GM06990 (cell line): ENCODE results near the gene KCNG3.

ENCODE experiments used
- DNase-seq: peaks from one replicate; pipeline ENCODE4 v3.0.0-alpha.2; 2011; ENCODE audit not compliant: insufficient read length; ENCODE audit errors: extremely low read depth
- H3K27me3 ChIP-seq: replicated peaks from 2 replicates; pipeline ENCODE4 v1.6.0; 2011; ENCODE audit warnings: low read length; ENCODE audit not compliant: control insufficient read depth, insufficient read depth
- H3K36me3 ChIP-seq: 2 replicates; pipeline ENCODE4 v1.5.1; 2011; ENCODE audit warnings: low read length; ENCODE audit not compliant: control insufficient read depth, insufficient read depth
- H3K4me3 ChIP-seq: replicated peaks from 2 replicates; pipeline ENCODE4 v1.5.1; 2011; ENCODE audit warnings: low read depth, mild to moderate bottlenecking, control low read depth, low read length
- CTCF ChIP-seq: IDR thresholded peaks from 2 replicates; pipeline ENCODE4 v1.5.1; 2011; ENCODE audit warnings: low read length, control low read depth, mild to moderate bottlenecking, inconsistent platforms; ENCODE audit not compliant: insufficient read depth, poor library complexity, severe bottlenecking

Gene KCNG3, protein sequence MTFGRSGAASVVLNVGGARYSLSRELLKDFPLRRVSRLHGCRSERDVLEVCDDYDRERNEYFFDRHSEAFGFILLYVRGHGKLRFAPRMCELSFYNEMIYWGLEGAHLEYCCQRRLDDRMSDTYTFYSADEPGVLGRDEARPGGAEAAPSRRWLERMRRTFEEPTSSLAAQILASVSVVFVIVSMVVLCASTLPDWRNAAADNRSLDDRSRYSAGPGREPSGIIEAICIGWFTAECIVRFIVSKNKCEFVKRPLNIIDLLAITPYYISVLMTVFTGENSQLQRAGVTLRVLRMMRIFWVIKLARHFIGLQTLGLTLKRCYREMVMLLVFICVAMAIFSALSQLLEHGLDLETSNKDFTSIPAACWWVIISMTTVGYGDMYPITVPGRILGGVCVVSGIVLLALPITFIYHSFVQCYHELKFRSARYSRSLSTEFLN

GRCh38 chr2:42493468-42494354 is at the start of gene KCNG3:
Gene KCNG3 (minus strand): TSS chr2:42493982. CDS start chr2:42493501, 481 bp downstream.
- no peak for TF ChIP-seq CTCF
- peak; percentile 45 for DNase-seq
- no peaks in the 10 kb centered on the region for H3K36me3 ChIP-seq
- H3K4me3 ChIP-seq, result peak within 1 kb of the TSS; percentile 62
- H3K27me3 ChIP-seq, result no peaks in the 10 kb centered on the region; the same call in 1 of the 2 replicates

DNA sequence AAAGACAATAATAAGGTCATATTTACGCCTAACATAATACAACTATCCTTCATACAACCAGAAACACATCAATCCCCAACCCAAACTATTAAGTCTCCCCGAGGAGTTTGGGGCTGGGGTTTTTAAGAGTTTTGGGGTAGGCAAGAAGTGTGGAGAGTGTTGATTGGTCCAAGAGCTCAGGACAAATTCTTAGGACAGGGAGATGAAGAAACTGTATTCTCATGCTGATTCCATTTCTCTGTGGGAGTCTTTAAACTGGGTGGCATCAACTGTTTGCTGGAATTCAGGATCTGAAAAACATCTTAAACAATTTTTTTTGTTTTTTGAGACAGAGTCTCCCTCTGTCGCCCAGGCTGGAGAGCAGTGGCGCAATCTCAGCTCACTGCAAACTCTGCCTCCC is 49.1 kb upstream of the KCNG3 start:
- no peaks in the 10 kb centered on the region for H3K27me3 ChIP-seq
- DNase-seq, result no peak
- H3K4me3 ChIP-seq, result no peak overlapping the region
- no peak for TF ChIP-seq CTCF
- H3K36me3 ChIP-seq, result no peaks in the 10 kb centered on the region

DNA sequence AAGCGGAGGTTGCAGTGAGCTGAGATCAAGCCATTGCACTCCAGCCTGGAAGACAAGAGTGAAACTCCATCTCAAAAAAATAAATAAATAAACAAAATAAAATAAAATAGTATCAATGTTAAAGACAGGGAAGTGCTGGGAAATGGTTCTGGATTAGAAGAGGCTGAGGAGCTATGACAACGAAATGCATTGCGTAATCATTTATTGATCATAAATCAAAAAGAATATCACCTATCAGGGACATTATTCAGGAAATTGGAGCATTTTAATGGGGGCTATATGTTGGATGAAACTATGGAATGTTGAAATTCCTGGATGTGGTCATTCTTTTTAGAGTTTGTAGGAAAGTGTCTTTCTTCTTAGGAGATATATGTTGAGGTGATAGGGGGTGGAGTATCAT is 43.7 kb upstream of the KCNG3 start:
- no peak for DNase-seq
- Histone ChIP-seq H3K27me3 (no peaks in the 10 kb centered on the region), H3K36me3 (no peaks in the 10 kb centered on the region), H3K4me3 (no peak overlapping the region)
- no peak for TF ChIP-seq CTCF

DNA sequence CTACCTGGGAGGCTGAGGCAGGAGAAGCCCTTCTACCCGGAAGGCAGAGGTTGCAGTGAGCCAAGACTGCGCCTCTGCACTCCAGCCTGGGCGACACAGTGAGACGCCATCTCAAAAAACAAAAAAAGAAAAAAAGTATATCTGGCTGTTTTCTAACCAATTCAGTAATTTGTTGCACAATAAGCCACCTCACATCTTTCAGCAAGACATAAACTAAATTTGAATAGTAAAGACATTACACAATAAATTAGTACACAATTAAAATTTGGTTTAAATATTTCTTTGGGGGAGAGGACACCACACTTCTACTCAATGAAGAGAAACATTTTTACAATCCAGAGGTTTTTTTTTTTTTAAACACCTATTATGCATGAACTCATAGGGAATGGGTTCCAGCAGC is 38.6 kb upstream of the KCNG3 start:
- H3K36me3 ChIP-seq, result no peaks in the 10 kb centered on the region
- no peak for DNase-seq
- no peak overlapping the region for H3K4me3 ChIP-seq
- TF ChIP-seq CTCF, result no peak
- no peaks in the 10 kb centered on the region for H3K27me3 ChIP-seq

- no peak for DNase-seq
- no peak for TF ChIP-seq CTCF
- Histone ChIP-seq H3K4me3 (no peak overlapping the region), H3K27me3 (no peaks in the 10 kb centered on the region), H3K36me3 (no peaks in the 10 kb centered on the region)
Observed at GRCh38 chr2:42523341-42523740, 29.6 kb upstream of the KCNG3 start.
